HepG2 (cell line): Measurements from ENCODE around the gene MADD. TPM values are rescaled to one million over a fixed set of nuclear protein-coding genes. Genes with fewer than 3 reads are reported as not detected.

Experiments
- BCL3 ChIP-seq: sonication (generic); formaldehyde crosslinking; IDR thresholded peaks from 2 replicates; pipeline ENCODE4 v1.5.1; 2020; ENCODE audit warnings: mild to moderate bottlenecking, missing genetic modification reagents, moderate library complexity
- HDAC6 ChIP-seq: fragments of 200-600 bp; sonication (generic); IDR thresholded peaks from 2 replicates; pipeline ENCODE4 v1.7.0; 2017; ENCODE audit warnings: mild to moderate bottlenecking, antibody characterized with exemption, low read length, low read depth
- HMGXB3 ChIP-seq: sonication (generic); formaldehyde crosslinking; IDR thresholded peaks from 2 replicates; pipeline ENCODE4 v1.4.0; 2020; ENCODE audit warnings: missing genetic modification reagents, borderline replicate concordance
- HOXA7 ChIP-seq: sonication (generic); formaldehyde crosslinking; IDR thresholded peaks from 2 replicates; pipeline ENCODE4 v1.8.1; 2022; ENCODE audit warnings: mild to moderate bottlenecking, missing genetic modification reagents, moderate library complexity
- IKZF5 ChIP-seq: IDR thresholded peaks from 2 replicates; pipeline ENCODE4 v1.6.1; 2018; ENCODE audit warnings: missing genetic modification reagents, mild to moderate bottlenecking, missing compliant biosample characterization
- LBX2 ChIP-seq: sonication (generic); formaldehyde crosslinking; IDR thresholded peaks from 2 replicates; pipeline ENCODE4 v1.5.0; 2020; ENCODE audit warnings: missing genetic modification reagents, mild to moderate bottlenecking, borderline replicate concordance
- MATR3 ChIP-seq: sonication (generic); formaldehyde crosslinking; IDR thresholded peaks from 2 replicates; pipeline ENCODE4 v1.4.0; 2020; ENCODE audit warnings: missing genetic modification reagents
- NFE2L2 ChIP-seq: fragments of 150-350 bp; IDR thresholded peaks from 2 replicates; pipeline ENCODE4 v1.6.1; 2014; ENCODE audit warnings: low read length
- RARG ChIP-seq: sonication (generic); formaldehyde crosslinking; IDR thresholded peaks from 2 replicates; pipeline ENCODE4 v1.4.0; 2020; ENCODE audit warnings: low read depth, mild to moderate bottlenecking, missing genetic modification reagents
- REST ChIP-seq, 2 experiments: IDR thresholded peaks; 2 replicates each; pipeline ENCODE4 v1.6.1; 2011 to 2012; ENCODE audit warnings: low read length in 2 of 2, borderline replicate concordance in 1 of 2, low read depth in 1 of 2, mild to moderate bottlenecking in 1 of 2, moderate library complexity in 1 of 2
- SAP130 ChIP-seq: IDR thresholded peaks from 2 replicates; pipeline ENCODE4 v1.6.1; 2016; ENCODE audit warnings: low read depth
- SMAD1 ChIP-seq: sonication (generic); formaldehyde crosslinking; IDR thresholded peaks from 2 replicates; pipeline ENCODE4 v1.4.0; 2020; ENCODE audit warnings: missing genetic modification reagents, low read depth, mild to moderate bottlenecking, borderline replicate concordance
- ZBTB49 ChIP-seq: sonication (generic); formaldehyde crosslinking; IDR thresholded peaks from 2 replicates; pipeline ENCODE4 v1.4.0; 2020; ENCODE audit warnings: missing genetic modification reagents, borderline replicate concordance
- ZFP62 ChIP-seq: sonication (generic); formaldehyde crosslinking; IDR thresholded peaks from 2 replicates; pipeline ENCODE4 v1.4.0; 2020; ENCODE audit warnings: missing genetic modification reagents
- polyA plus RNA-seq, 8 experiments: library from polyadenylated mRNA; depleted of rRNA in 3 of 8; stranded (reverse) in 7 of 8; unstranded in 1 of 8; fragments of >200 nt; fragmentation: Illumina TruSeq in 4 of 8; extraction: Trizol in 4 of 8; gene quantifications; 2 replicates each; pipeline versions ENCODE4 v1.2.1 to v1.2.3, GENCODE V29; 2011 to 2016; ENCODE audit warnings: low read depth in 4 of 8, missing spikeins in 1 of 8, mixed read lengths in 1 of 8; ENCODE audit not compliant: insufficient read depth in 1 of 8
- total RNA-seq, 5 experiments: library from RNA; depleted of rRNA; stranded (reverse); fragments of >200 nt; fragmentation: Illumina TruSeq; extraction: Trizol; gene quantifications; 2 replicates each; pipeline ENCODE4 v1.2.3, GENCODE V29; 2016; ENCODE audit warnings: low read depth in 1 of 5

MADD gene
- total and polyA plus RNA-seq, 2 of the 13 experiments (the other 11 are each of a cell fraction or from before 2014, with no cell fraction given) = 18.0 to 29.2 TPM

- TF ChIP-seq HMGXB3 (CRISPR knock-in tag) = no peak
- TF ChIP-seq IKZF5 (CRISPR knock-in tag) = no peak
- TF ChIP-seq HDAC6 = no peak
- no peak for TF ChIP-seq ZBTB49 (CRISPR knock-in tag)
- peak; percentile 15 to 48 for TF ChIP-seq REST (IDR thresholded peaks at IDR 0.05; ENCODE audit: borderline replicate concordance in 1 of 2, low read depth in 1 of 2, low read length in 2 of 2)
- no peak for TF ChIP-seq NFE2L2
- TF ChIP-seq HOXA7 (CRISPR knock-in tag) = no peak
- TF ChIP-seq LBX2 (CRISPR knock-in tag) = no peak
- no peak for TF ChIP-seq ZFP62 (CRISPR knock-in tag)
- TF ChIP-seq RARG (CRISPR knock-in tag) = no peak
- TF ChIP-seq BCL3 (CRISPR knock-in tag) = no peak
- TF ChIP-seq SMAD1 (CRISPR knock-in tag) = no peak
- no peak for TF ChIP-seq MATR3
- TF ChIP-seq SAP130 (CRISPR knock-in tag) = peak; percentile 49
These were observed 668 bp downstream of the MADD start (continued) for GRCh38 chr11:47270331-47271271.
